ENCODE data around the gene OR1K1. TPM values are rescaled to one million over a fixed set of nuclear protein-coding genes. Genes with fewer than 3 reads are reported as not detected.

OR1K1 gene
- total and polyA plus RNA-seq, 10 of the 15 experiments (the other 5 are each of a cell fraction or from before 2014, with no cell fraction given): not detected

- no peaks in the 10 kb centered on the region for H4K20me1 ChIP-seq (ENCODE audit: control insufficient read depth, insufficient read depth)
- peak overlapping the region; percentile 17; the same call in 1 of the 2 replicates for H2AFZ ChIP-seq (ENCODE audit: control insufficient read depth, low read depth, low read length)
- no peak overlapping the region for H3K27ac ChIP-seq (ENCODE audit: control insufficient read depth, insufficient read depth)
- ChIA-PET RAD21 (ENCODE audit: unreplicated experiment) (no interaction called here), CTCF (no interaction called here), POLR2A (interaction anchor here (0.6 kb wide), 1 partner anchor 67 kb away, joined by 4 read pairs; no protein-coding TSS in a partner anchor), SMC1A (ENCODE audit: uncharacterized antibody, unreplicated experiment) (interaction anchor here (1.0 kb wide), 1 partner anchor 65 kb away, joined by 4 read pairs; no protein-coding TSS in a partner anchor)
- in situ Hi-C loops (cut with MboI) (no loop called here), intact Hi-C loops (cut with micrococcal nuclease; ENCODE audit: unreplicated experiment) (loop anchor here (10.0 kb wide), 1 partner anchor 513 kb away; no protein-coding TSS in a partner anchor)
- ATAC-seq (no peak), FAIRE-seq (no peak), DNase-seq (ENCODE audit: low read depth, low spot score) (no peak)
- peaks cover 4% of the 10 kb centered on the region for H3K4me1 ChIP-seq (ENCODE audit: control insufficient read depth, insufficient read depth, low read length)
- H3K9me3 ChIP-seq (replicated peaks; ENCODE audit: control insufficient read depth, insufficient read depth, low read length): no peaks in the 10 kb centered on the region
- no TSS peak for BruUV-seq (replicated peaks)
- no peaks in the 10 kb centered on the region for H3K36me3 ChIP-seq (ENCODE audit: control insufficient read depth in 2 of 2, insufficient read depth in 2 of 2, low read length in 1 of 2)
- peaks cover 8% of the 10 kb centered on the region for H3K79me2 ChIP-seq (ENCODE audit: control insufficient read depth, insufficient read depth, low read length)
- H3K27me3 ChIP-seq (replicated peaks in 1 of 2; ENCODE audit: control insufficient read depth in 2 of 2, insufficient read depth in 2 of 2, low read length in 1 of 2): no peaks in the 10 kb centered on the region
- 93% methylated on average over 2 of the region's 3 CpGs for WGBS (ENCODE audit: insufficient coverage, insufficient replicate concordance, low lambda C conversion rate, missing lambda C conversion rate)
- H3K9ac ChIP-seq (ENCODE audit: control insufficient read depth, insufficient read depth, low read length): no peak overlapping the region
- no peak overlapping the region for H3K4me2 ChIP-seq (ENCODE audit: control insufficient read depth, insufficient read depth)
- TF ChIP-seq NFXL1 (IDR thresholded peaks at IDR 0.05; ENCODE audit: borderline replicate concordance): no peak
- TF ChIP-seq HSF1 (IDR thresholded peaks at IDR 0.05; ENCODE audit: low read depth, low read length): no peak
- H3K4me3 ChIP-seq: no peak overlapping the region
These were observed 32.3 kb downstream of the OR1K1 start for GRCh38 chr9:122832194-122832593.

- H3K4me1 ChIP-seq (ENCODE audit: control insufficient read depth, insufficient read depth, low read length): peaks cover 4% of the 10 kb centered on the region
- intact Hi-C loops (cut with micrococcal nuclease; ENCODE audit: unreplicated experiment): loop anchor here (10.0 kb wide), 1 partner anchor 509 kb away; no protein-coding TSS in a partner anchor
- H3K9ac ChIP-seq (ENCODE audit: control insufficient read depth, insufficient read depth, low read length): no peak overlapping the region
- WGBS (ENCODE audit: insufficient coverage, insufficient replicate concordance, low lambda C conversion rate, missing lambda C conversion rate): 21% methylated on average over 4 of the region's 4 CpGs
- ChIA-PET CTCF (interaction anchor here (0.6 to 2.5 kb wide), 6 partner anchors 9 to 546 kb away, joined by 3 to 12 read pairs (median 4); no protein-coding TSS in a partner anchor), SMC1A (ENCODE audit: uncharacterized antibody, unreplicated experiment) (interaction anchor here (1.4 to 1.7 kb wide), 3 partner anchors 12 to 156 kb away, joined by 4 to 8 read pairs (median 4); no protein-coding TSS in a partner anchor), POLR2A (interaction anchor here (0.5 kb wide), 1 partner anchor 26 kb away, joined by 3 read pairs; no protein-coding TSS in a partner anchor), RAD21 (ENCODE audit: unreplicated experiment) (interaction anchor here (1.8 kb wide), 1 partner anchor 156 kb away, joined by 6 read pairs; no protein-coding TSS in a partner anchor)
- H4K20me1 ChIP-seq (ENCODE audit: control insufficient read depth, insufficient read depth): no peaks in the 10 kb centered on the region
- peak; percentile 41 for ATAC-seq
- DNase-seq (ENCODE audit: low read depth, low spot score): no peak
- no peaks in the 10 kb centered on the region for H3K79me2 ChIP-seq (ENCODE audit: control insufficient read depth, insufficient read depth, low read length)
- in situ Hi-C loops (cut with MboI): no loop called here
- no peaks in the 10 kb centered on the region for H3K27me3 ChIP-seq (replicated peaks in 1 of 2; ENCODE audit: control insufficient read depth in 2 of 2, insufficient read depth in 2 of 2, low read length in 1 of 2)
- BruUV-seq (replicated peaks): no TSS peak
- H3K36me3 ChIP-seq (ENCODE audit: control insufficient read depth in 2 of 2, insufficient read depth in 2 of 2, low read length in 1 of 2): no peaks in the 10 kb centered on the region
- no peak for FAIRE-seq
- H3K4me3 ChIP-seq: no peak overlapping the region
- peak overlapping the region; percentile 68 for H3K4me2 ChIP-seq (ENCODE audit: control insufficient read depth, insufficient read depth)
- H3K9me3 ChIP-seq (replicated peaks; ENCODE audit: control insufficient read depth, insufficient read depth, low read length): no peaks in the 10 kb centered on the region
- TF ChIP-seq GABPA (IDR thresholded peaks at IDR 0.05; ENCODE audit: low read depth) (0 out of 2 replicates have a peak, but pooled peaks have one; percentile 18), IKZF1 (conservative IDR thresholded peaks at IDR 0.05) (no peak), RAD21 (IDR thresholded peaks at IDR 0.05; ENCODE audit: insufficient read depth, low read depth, low read length) (peak; percentile 20; the same call in 1 of the 2 replicates), CTCF (IDR thresholded peaks at IDR 0.05 in 2 of 3, conservative IDR thresholded peaks at IDR 0.05 in 1 of 3; ENCODE audit: control insufficient read depth in 2 of 3, extremely low read depth in 1 of 3, insufficient read depth in 1 of 3, low read depth in 3 of 3, low read length in 3 of 3) (peak in 1 of 3 experiments; percentile 21; a peak in 2 of 6 replicates), NBN (IDR thresholded peaks at IDR 0.05) (no peak)
- no peak overlapping the region for H3K27ac ChIP-seq (ENCODE audit: control insufficient read depth, insufficient read depth)
- peak overlapping the region; percentile 88 for H2AFZ ChIP-seq (ENCODE audit: control insufficient read depth, low read depth, low read length)
These were observed 35.4 kb downstream of the OR1K1 start for GRCh38 chr9:122835313-122835731.

Measured in GM12878 (cell line).